ENCODE measurements around the gene JARID2. TPM values are rescaled to one million over a fixed set of nuclear protein-coding genes. Genes with fewer than 3 reads are reported as not detected.

The JARID2 gene
- total RNA-seq, 4 donors from 2014 or later: 6.6 to 8.1 (median 7.5) TPM

GRCh38 chr6:15317251-15317650 is 71.4 kb downstream of the JARID2 start:
- no peak overlapping the region for H3K4me3 ChIP-seq (replicated peaks in 1 of 3)
- DNase-seq: no peak
- peaks cover 4 to 15% of the 10 kb centered on the region in 2 donors for H3K4me1 ChIP-seq
- intact Hi-C loops (cut with DNase I): no loop called here
- H3K27ac ChIP-seq: no peak overlapping the region
- H3K27me3 ChIP-seq: no peaks in the 10 kb centered on the region
- 96 to 97% methylated on average over 4 of the region's 4 CpGs for WGBS, 2 donors
- no peaks in the 10 kb centered on the region for H3K9me3 ChIP-seq
- no peaks in the 10 kb centered on the region for H3K36me3 ChIP-seq
- no peak for TF ChIP-seq CTCF (IDR thresholded peaks at IDR 0.05)
- TF ChIP-seq POLR2A (IDR thresholded peaks at IDR 0.05): no peak

GRCh38 chr6:15317934-15318902 is 72.3 kb downstream of the JARID2 start:
- 82% methylated on average over 9 of the region's 9 CpGs for WGBS, 2 donors
- intact Hi-C loops (cut with DNase I): no loop called here
- no peak overlapping the region for H3K4me3 ChIP-seq (replicated peaks in 1 of 3)
- TF ChIP-seq POLR2A (IDR thresholded peaks at IDR 0.05): no peak
- TF ChIP-seq CTCF (IDR thresholded peaks at IDR 0.05): no peak
- no peaks in the 10 kb centered on the region for H3K9me3 ChIP-seq
- H3K27ac ChIP-seq: no peak overlapping the region
- H3K4me1 ChIP-seq: peaks cover 0 to 6% of the 10 kb centered on the region in 2 donors
- no peak for DNase-seq
- no peaks in the 10 kb centered on the region for H3K36me3 ChIP-seq
- no peaks in the 10 kb centered on the region for H3K27me3 ChIP-seq

- Histone ChIP-seq H3K4me1 (no peaks in the 10 kb centered on the region), H3K9me3 (no peaks in the 10 kb centered on the region), H3K27me3 (no peaks in the 10 kb centered on the region), H3K27ac (no peak overlapping the region), H3K4me3 (replicated peaks in 1 of 3) (no peak overlapping the region), H3K36me3 (no peaks in the 10 kb centered on the region)
- intact Hi-C loops (cut with DNase I): no loop called here
- TF ChIP-seq POLR2A (IDR thresholded peaks at IDR 0.05) (no peak), CTCF (IDR thresholded peaks at IDR 0.05) (no peak)
- 97 to 99% methylated on average over 3 of the region's 3 CpGs for WGBS, 2 donors
- no peak for DNase-seq
These were observed 73.8 kb downstream of the JARID2 start for GRCh38 chr6:15319677-15320076.

GRCh38 chr6:15320693-15321092 is 74.8 kb downstream of the JARID2 start:
- no peak for DNase-seq
- TF ChIP-seq CTCF (IDR thresholded peaks at IDR 0.05) (no peak), POLR2A (IDR thresholded peaks at IDR 0.05) (no peak)
- 96 to 100% methylated on average over 1 of the region's 1 CpG for WGBS, 2 donors
- Histone ChIP-seq H3K36me3 (no peaks in the 10 kb centered on the region), H3K9me3 (no peaks in the 10 kb centered on the region), H3K4me3 (replicated peaks in 1 of 3) (no peak overlapping the region), H3K27ac (no peak overlapping the region), H3K27me3 (no peaks in the 10 kb centered on the region), H3K4me1 (no peaks in the 10 kb centered on the region)
- intact Hi-C loops (cut with DNase I): no loop called here

GRCh38 chr6:15322184-15322583 is 76.3 kb downstream of the JARID2 start:
- no peak for DNase-seq
- H3K9me3 ChIP-seq: no peaks in the 10 kb centered on the region
- no peak for TF ChIP-seq CTCF (IDR thresholded peaks at IDR 0.05)
- H3K4me3 ChIP-seq (replicated peaks in 1 of 3): no peak overlapping the region
- H3K4me1 ChIP-seq: peaks cover 0 to 5% of the 10 kb centered on the region in 2 donors
- 91 to 92% methylated on average over 1 of the region's 1 CpG for WGBS, 2 donors
- H3K36me3 ChIP-seq: no peaks in the 10 kb centered on the region
- intact Hi-C loops (cut with DNase I): no loop called here
- no peaks in the 10 kb centered on the region for H3K27me3 ChIP-seq
- H3K27ac ChIP-seq: no peak overlapping the region

Data from thyroid gland (tissue), 4 donors.